ENCODE data around the gene COL11A1. TPM values are rescaled to one million over a fixed set of nuclear protein-coding genes. Genes with fewer than 3 reads are reported as not detected.

Gene COL11A1
- 1 to 10 TPM in 3 of 4 donors, not detected in 1; 1.1 to 1.9 (median 1.5) TPM for total RNA-seq

DNA sequence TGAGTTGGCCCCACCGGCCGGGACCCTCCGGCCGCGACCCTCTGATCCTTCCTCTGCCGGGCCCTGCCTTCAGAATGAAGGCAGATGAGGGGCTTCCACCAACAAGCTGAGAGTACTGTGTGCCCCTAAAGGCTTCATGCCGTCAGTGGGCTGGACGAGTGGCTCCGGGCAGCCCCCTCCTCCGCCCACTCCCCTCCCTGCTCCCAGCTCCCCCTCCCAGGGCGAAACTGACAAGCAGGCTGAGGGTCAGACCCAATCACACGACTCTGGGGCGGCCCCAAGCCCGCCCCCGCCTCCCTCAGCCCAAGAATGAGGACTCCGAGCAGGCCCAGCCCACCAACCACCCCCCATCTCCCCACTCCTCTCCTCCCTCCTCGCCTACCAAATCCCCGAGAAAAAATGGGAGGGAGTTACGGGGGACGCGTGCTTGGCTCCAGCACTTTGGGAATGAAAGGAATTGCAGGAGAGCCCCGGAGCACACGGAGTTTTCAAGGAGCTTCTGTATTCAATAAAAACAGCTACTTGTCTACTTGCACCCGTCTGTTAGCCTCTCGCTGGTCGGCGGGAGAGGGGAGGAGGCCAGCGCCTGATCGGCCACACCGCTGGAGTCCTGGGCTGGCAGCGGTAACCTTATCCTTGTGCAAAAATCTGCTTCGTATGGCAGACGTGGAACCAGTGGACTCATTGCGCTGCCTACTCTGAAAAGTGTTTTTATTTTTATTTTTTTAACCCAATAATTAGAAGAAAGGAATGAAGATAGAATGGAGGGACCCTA is at the start of gene COL11A1:
TSS of gene COL11A1 (minus strand) at position 147 of the 775 bp plus-strand sequence. CDS start 344 bp downstream, outside the sequence.
- TF ChIP-seq, protein P1, sequence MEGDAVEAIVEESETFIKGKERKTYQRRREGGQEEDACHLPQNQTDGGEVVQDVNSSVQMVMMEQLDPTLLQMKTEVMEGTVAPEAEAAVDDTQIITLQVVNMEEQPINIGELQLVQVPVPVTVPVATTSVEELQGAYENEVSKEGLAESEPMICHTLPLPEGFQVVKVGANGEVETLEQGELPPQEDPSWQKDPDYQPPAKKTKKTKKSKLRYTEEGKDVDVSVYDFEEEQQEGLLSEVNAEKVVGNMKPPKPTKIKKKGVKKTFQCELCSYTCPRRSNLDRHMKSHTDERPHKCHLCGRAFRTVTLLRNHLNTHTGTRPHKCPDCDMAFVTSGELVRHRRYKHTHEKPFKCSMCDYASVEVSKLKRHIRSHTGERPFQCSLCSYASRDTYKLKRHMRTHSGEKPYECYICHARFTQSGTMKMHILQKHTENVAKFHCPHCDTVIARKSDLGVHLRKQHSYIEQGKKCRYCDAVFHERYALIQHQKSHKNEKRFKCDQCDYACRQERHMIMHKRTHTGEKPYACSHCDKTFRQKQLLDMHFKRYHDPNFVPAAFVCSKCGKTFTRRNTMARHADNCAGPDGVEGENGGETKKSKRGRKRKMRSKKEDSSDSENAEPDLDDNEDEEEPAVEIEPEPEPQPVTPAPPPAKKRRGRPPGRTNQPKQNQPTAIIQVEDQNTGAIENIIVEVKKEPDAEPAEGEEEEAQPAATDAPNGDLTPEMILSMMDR (IDR thresholded peaks at IDR 0.05; ENCODE audit: low read depth), result no peak

DNA sequence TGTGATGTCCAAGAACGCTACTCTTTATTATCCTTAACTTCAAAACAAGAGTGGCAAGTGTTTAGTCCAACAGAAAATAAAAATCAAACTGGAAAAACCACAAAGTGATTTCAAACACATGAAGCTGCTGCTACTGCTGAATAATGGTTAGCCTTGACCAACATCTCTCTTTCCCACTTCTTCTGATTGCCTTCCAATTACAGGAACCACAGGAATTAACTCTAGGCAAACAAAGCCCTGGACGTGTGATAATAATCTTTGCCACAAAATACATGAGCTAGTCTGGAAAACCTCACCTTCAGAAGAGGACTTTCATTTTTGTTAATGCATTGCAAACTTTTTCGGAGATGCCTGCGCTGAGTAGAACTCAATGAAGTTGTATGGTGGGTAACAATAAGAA is 48.6 kb upstream of the COL11A1 start:
- TF ChIP-seq, protein P1 (IDR thresholded peaks at IDR 0.05; ENCODE audit: low read depth), result no peak

GRCh38 chr1:103146166-103146565 is 37.8 kb upstream of the COL11A1 start:
- TF ChIP-seq, protein P1 (IDR thresholded peaks at IDR 0.05; ENCODE audit: low read depth), result no peak

GRCh38 chr1:103145449-103145848 is 37.1 kb upstream of the COL11A1 start:
- TF ChIP-seq, protein P1 (IDR thresholded peaks at IDR 0.05; ENCODE audit: low read depth), result no peak

DNA sequence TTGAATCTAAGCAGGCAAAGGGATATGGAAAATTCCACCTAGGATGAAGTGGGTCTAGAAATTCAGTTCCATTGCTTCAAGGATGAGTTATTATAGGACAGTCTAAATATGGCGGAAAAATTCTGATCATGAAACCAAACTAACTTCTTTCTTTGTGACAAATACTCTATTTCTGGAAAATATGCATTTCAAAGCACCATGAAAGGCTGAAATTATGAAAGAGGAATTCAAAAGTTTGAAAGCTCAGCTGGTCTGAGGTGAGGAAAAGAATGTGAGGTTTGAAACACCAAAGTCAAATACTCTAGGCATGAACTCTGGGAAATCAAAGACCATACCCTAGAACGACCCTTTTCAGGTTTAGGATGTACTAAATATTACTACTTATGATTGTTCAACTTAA is 36.4 kb upstream of the COL11A1 start:
- TF ChIP-seq, protein P1 (IDR thresholded peaks at IDR 0.05; ENCODE audit: low read depth), result no peak

DNA sequence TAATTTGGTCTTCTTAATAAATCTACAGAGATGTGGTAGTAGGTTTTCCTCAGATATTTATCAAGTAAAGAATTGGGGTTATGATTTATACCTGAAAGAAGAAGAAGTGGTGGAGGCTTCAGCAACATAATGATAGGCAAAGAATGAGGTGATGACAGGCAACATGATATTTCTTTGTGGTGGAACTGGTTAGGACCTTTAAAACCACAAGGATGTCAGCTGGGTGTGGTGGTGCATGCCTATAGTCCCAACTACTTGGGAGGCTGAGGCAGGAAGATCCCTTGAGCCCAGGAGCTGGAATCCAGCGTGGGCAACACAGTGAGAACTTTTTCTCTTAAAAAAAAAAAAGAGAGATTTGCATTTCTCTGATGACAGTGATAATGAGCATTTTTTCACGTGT is 34.1 kb upstream of the COL11A1 start:
- TF ChIP-seq, protein P1 (IDR thresholded peaks at IDR 0.05; ENCODE audit: low read depth), result no peak

DNA sequence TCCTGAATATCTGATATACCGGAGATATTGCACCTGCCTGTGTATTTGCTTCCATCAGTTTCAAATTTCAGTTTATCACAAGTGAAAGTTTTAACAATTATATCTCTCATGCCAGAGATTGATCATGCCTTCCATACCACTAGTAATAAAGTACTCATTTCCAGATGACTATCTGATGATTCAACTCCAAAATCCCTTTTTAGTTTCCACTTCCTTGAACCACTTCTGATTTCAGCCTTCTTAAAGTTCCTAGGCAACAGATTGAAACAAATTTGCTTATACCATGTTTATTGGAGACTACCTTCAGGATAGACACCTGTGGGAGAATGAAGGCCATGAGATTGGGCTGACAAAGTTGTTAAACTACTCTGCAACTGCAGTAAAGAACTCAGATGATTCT is 21.5 kb upstream of the COL11A1 start:
- TF ChIP-seq, protein P1 (IDR thresholded peaks at IDR 0.05; ENCODE audit: low read depth), result no peak
